ENCODE results near the gene PHYH. TPM values are rescaled to one million over a fixed set of nuclear protein-coding genes. Genes with fewer than 3 reads are reported as not detected.

Gene PHYH
- total RNA-seq, 2 donors from 2014 or later = 22.1 to 23.4 TPM

DNA sequence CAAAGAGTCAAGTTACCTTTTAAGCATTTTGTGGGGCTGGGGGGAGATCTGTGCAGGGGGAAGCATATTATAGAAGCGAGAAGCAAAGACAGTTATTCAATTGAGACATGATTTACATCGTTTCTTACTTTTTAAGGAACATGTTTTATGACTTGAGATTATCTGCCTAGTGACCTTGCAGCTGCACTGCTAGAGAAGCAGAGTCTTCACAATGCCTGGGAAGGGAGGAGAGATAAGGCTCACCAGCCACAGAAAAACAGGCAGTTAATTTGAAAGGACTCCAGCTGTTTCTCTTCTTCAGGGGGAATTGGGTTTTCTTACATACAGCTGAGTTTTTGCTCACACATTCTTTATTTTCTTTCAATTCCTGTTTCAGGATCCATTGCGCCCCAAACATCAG is 31.0 kb downstream of the PHYH start:
- intact Hi-C loops (cut with DNase I) = no loop called here
- H3K27me3 ChIP-seq = no peaks in the 10 kb centered on the region
- no peak overlapping the region for H3K27ac ChIP-seq
- H3K4me3 ChIP-seq = no peak overlapping the region
- WGBS, 2 donors = 21 to 54% methylated on average over 3 of the region's 3 CpGs
- no peaks in the 10 kb centered on the region for H3K4me1 ChIP-seq
- no peak for ATAC-seq
- TF ChIP-seq POLR2A (IDR thresholded peaks at IDR 0.05) = no peak
- no peak for TF ChIP-seq CTCF (IDR thresholded peaks at IDR 0.05)
- H3K9me3 ChIP-seq = no peaks in the 10 kb centered on the region
- DNase-seq = no peak
- H3K36me3 ChIP-seq (replicated peaks in 1 of 2; ENCODE audit: insufficient read depth in 1 of 2, low read depth in 2 of 2) = no peaks in the 10 kb centered on the region

GRCh38 chr10:13268310-13268709 is 31.6 kb downstream of the PHYH start:
- Histone ChIP-seq H3K9me3 (no peaks in the 10 kb centered on the region), H3K27me3 (no peaks in the 10 kb centered on the region), H3K27ac (no peak overlapping the region), H3K36me3 (replicated peaks in 1 of 2; ENCODE audit: insufficient read depth in 1 of 2, low read depth in 2 of 2) (no peaks in the 10 kb centered on the region), H3K4me1 (no peaks in the 10 kb centered on the region), H3K4me3 (no peak overlapping the region)
- intact Hi-C loops (cut with DNase I) = no loop called here
- ATAC-seq (no peak), DNase-seq (no peak)
- TF ChIP-seq POLR2A (IDR thresholded peaks at IDR 0.05) = no peak
- no peak for TF ChIP-seq CTCF (IDR thresholded peaks at IDR 0.05)
- WGBS, 2 donors = 75 to 79% methylated on average over 4 of the region's 4 CpGs

DNA sequence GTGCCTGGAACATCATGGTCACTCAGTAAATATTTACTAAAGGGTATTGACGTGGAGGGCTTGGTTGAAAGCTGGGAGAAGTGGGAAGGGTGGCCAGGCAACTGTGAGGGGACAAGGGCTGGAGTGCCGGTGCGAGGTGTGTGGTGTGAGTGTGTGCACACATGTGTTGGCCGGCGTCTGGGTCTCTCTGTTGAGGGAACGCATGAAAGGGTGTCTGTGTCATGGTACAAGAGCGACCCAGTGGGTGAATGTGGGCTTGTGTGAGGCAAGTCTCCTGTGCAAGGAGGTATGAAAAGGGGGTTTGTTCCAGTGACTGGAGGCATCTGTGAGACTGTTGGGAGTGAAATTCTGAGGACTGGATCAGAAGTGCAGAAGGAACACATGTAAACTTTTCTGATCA is 36.3 kb downstream of the PHYH start:
- Histone ChIP-seq H3K4me3 (no peak overlapping the region), H3K27ac (no peak overlapping the region), H3K27me3 (no peaks in the 10 kb centered on the region), H3K4me1 (no peaks in the 10 kb centered on the region), H3K9me3 (no peaks in the 10 kb centered on the region), H3K36me3 (replicated peaks in 1 of 2; ENCODE audit: insufficient read depth in 1 of 2, low read depth in 2 of 2) (no peaks in the 10 kb centered on the region)
- 70 to 74% methylated on average over 7 of the region's 7 CpGs for WGBS, 2 donors
- TF ChIP-seq CTCF (IDR thresholded peaks at IDR 0.05) = no peak
- no peak for TF ChIP-seq POLR2A (IDR thresholded peaks at IDR 0.05)
- DNase-seq (no peak), ATAC-seq (no peak)
- intact Hi-C loops (cut with DNase I) = no loop called here

DNA sequence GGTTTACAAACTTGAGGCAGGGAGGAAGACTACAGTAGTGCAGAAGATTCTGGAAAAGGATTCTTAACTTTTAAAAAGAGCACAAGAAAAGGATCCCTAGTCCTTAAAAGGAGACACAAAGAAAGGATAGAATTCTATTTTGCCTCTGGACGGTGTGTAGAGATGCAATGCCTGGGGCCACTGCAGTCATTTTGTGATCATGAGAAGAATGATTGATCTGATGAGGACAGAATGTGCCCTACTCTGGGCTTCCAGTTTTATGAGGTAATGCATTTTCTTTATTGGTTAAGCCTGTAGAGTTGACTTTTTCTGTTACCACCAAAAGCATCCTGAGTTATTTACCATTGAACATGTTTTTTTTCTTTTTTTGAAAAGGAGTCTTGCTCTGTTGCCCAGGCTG is 37.4 kb downstream of the PHYH start:
- DNase-seq (no peak), ATAC-seq (no peak)
- WGBS, 2 donors = 91 to 100% methylated on average over 1 of the region's 1 CpG
- Histone ChIP-seq H3K27ac (no peak overlapping the region), H3K36me3 (replicated peaks in 1 of 2; ENCODE audit: insufficient read depth in 1 of 2, low read depth in 2 of 2) (no peaks in the 10 kb centered on the region), H3K9me3 (no peaks in the 10 kb centered on the region), H3K4me3 (no peak overlapping the region), H3K4me1 (no peaks in the 10 kb centered on the region), H3K27me3 (no peaks in the 10 kb centered on the region)
- intact Hi-C loops (cut with DNase I) = no loop called here
- TF ChIP-seq POLR2A (IDR thresholded peaks at IDR 0.05) (no peak), CTCF (IDR thresholded peaks at IDR 0.05) (no peak)

DNA sequence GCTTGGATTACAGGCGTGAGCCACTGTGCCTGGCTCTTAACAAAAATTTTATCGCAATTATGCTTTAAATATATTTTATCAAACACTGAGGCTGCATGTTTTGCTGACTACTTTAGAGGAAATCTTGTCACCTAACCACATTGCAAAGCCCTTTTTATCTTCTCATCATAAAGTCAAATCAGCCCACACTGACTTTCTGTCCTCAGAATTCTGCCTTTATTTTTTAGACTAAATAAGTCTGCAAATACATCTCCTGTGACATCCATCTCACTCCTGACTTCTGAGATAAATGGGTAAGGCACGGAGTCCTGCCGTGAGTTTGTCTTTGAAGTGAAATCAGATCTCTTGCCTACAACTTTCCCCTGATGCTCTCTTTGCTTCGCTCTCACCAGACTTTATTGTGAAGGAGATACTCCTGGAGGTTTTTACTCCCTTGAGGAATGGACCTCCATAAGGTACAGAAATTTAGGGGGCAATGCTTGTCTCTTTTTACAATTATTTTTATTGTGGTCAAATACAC is 42.2 kb downstream of the PHYH start:
- DNase-seq = no peak

More for the DNA sequence above, 42.2 kb downstream of the PHYH start:
- 65 to 84% methylated on average over 5 of the region's 5 CpGs for WGBS, 2 donors
- H3K4me3 ChIP-seq = no peak overlapping the region
- H3K27ac ChIP-seq = no peak overlapping the region
- intact Hi-C loops (cut with DNase I) = no loop called here
- H3K36me3 ChIP-seq (replicated peaks in 1 of 2; ENCODE audit: insufficient read depth in 1 of 2, low read depth in 2 of 2) = no peaks in the 10 kb centered on the region
- TF ChIP-seq CTCF (IDR thresholded peaks at IDR 0.05) (no peak), POLR2A (IDR thresholded peaks at IDR 0.05) (no peak)
- H3K27me3 ChIP-seq = no peaks in the 10 kb centered on the region
- no peaks in the 10 kb centered on the region for H3K4me1 ChIP-seq
- H3K9me3 ChIP-seq = no peaks in the 10 kb centered on the region
- ATAC-seq = no peak

All from body of pancreas (tissue), 4 donors.